ENCODE measurements around the gene RTRAF.
A peak's percentile ranks its signal among the peaks of the same experiment; 100 is the strongest.

The RTRAF gene

DNA sequence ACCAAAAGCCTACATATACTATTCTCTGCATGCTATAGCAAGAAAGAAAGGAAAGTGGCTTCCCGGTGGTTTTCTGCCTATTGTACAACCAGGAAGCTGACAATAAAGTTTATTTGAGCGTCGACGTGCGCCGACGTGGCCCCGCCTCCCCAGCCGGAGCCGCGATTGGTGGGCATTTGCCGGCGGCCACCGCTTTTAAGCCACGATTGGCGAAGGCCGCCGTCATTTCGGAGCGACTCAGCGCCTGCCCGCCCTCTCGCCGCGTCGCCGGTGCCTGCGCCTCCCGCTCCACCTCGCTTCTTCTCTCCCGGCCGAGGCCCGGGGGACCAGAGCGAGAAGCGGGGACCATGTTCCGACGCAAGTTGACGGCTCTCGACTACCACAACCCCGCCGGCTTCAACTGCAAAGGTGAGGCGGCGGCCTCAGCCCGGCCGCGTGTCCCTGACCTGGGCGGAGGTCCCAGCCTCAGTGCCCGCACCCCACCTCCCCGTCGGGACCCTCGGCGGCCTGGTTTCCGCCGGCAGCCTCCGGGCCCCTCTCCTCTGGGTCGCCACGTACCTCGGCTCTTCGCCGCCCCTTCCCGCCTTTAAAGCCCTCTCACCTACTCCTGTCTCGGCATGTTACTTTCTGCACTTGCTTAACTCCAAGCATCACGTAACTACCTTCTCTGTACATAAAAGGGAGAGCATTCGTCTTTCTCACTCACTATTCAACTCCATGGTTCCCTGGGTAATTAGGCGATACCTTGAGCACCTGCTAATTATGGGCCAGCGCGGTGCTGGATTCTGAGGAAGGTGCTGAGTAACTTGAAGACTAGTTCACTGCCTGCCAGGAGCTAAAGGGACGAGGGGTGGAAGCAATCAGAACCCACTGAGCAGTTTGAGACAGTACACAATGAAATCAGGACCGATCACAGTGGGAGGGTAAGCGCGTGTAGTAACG is at the start of gene RTRAF:
Gene RTRAF (plus strand): TSS at position 254 of the 942 bp plus-strand sequence. CDS start 94 bp downstream, at position 348.
- DNase-seq (ENCODE audit: low spot score) = peak; percentile 64

DNA sequence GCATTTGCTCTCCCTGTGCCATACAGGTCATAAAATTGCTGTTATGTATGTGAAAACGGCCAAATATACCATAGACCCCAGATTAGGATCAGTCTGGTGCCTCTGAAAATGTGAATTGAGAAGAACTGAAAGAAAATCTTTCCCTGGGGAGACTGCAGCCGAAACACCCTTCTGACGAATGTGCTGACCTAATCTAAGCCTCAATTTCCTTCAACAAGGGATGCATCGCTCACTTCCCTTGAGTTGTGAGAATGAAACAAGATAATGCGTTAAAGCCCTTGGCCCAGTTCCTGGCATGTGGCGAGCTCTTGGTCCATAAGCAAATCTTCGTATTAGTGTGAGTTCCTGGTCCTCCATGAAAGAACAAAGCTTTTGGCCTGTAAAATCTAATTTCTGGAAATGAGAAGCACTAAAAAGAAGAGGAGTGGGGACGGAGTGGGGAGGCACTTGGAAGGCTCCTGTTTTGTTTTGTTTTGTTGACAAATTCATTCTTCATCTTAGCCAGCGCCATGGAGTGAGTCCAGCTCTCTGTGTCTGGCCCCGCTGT is 49.5 kb upstream of the RTRAF start:
- no peak for DNase-seq (ENCODE audit: low spot score)

DNA sequence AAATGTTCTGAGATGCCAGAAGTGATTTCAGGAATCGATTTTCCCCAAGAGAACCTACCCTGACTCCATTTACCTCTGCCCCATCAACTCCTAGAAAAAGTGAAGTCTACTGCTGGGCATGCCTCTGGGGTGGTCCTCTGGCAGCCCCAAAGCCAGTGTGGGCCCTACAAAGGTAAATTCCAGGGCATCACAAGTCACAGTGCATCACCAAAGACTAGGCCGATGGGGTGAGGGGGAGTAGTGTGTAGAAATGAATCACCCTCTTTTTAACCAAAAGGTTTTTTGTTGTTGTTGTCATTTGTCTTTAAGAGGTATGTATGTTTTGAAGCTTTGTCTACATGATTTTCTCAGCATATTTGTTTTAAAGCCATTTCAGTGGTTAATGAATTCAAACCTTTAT is 46.4 kb upstream of the RTRAF start:
- no peak for DNase-seq (ENCODE audit: low spot score)

DNA sequence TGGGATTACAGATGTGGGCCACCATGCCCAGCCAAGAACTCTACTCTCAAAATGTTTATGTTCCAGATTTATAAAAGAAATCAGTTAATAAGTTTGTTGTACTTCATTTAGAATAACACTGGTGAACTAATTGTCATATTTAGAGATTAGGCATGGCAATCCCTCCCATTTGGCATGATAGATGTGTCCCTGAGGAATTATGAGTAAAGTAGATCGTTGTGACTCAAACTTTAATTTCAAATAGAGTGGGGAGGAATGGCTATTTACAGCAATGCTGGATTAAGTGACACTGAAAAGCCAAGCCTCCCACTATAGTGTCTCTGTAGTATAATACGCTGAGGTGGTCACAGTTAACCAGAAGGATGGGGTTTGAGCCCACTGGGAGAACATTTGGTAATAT is 39.3 kb upstream of the RTRAF start:
- no peak for DNase-seq (ENCODE audit: low spot score)

DNA sequence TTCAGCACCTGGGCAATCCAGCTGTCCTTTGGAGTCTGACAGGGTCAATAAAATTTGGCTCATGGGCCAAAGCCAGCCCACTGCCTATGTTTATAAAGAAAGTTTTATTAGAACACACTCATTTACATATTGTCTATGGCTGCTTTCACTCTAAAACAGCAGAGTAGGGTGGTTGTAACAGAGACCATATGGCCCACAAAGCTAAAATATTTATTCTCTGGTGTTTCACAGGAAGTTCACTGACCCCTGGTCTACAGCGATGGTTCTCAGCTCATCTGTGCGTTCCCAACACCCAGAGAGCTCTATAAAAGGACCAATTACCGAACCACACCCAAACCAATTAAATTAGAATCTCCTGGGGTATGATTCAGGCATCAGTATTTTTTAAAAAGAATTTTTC is 37.7 kb upstream of the RTRAF start:
- DNase-seq (ENCODE audit: low spot score) = no peak

DNA sequence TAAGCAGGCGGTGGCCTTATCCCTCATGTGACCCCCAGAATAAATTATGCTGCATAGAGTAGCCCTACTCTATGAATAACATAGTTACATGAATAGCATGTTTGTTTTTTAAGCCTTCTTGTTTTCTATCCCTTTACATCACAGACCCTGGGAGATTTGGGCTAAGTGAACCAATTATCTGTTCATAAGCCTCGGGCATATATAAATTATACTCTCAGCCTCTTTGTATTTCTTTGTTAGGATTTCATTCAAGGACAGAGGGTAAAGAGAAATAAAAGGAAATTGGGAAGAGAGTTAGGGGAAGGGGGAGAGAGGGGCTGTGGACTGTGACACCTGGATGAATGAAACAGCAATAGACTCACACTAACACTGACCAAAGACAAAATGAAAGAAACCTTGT is 35.3 kb upstream of the RTRAF start:
- DNase-seq (ENCODE audit: low spot score) = no peak

DNA sequence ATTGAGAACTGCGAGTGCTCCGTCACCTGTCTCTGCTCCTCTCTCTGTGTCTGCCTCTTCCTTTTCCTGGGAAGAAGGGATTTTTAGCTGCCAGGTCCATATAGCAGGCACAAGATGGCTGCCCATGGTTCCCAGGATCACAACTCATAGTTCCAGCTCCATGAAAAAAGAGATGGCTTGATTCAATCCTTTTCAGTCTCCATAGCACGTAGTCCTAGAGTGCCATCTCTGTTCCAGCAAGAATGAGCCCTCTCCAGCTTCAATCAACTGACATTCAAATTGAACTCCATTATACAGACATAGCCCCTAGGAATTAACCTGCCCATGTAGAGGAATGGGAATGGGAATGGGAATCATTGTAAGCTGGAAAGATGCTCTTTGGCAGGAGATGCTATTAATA is 34.7 kb upstream of the RTRAF start:
- DNase-seq (ENCODE audit: low spot score) = no peak

DNA sequence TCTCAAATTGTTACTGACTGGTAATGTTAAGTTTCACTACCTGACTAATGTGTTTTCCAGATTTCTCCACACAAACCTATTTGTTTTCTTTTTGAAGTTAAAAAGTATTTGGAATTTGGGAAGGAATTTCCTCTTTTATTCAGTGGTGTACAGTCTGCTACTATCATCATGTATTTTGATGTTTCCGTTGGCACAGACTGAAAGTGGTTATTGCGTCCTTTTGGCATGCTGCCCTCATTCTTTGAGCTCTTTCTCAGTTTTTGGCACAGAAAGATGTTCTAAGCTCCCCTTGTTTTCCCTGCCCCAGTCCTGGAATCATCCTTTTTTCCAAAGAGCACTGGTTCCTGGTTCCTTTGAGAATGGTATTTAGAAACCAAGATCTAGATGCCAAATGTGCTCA is 31.4 kb upstream of the RTRAF start:
- DNase-seq (ENCODE audit: low spot score) = no peak

DNA sequence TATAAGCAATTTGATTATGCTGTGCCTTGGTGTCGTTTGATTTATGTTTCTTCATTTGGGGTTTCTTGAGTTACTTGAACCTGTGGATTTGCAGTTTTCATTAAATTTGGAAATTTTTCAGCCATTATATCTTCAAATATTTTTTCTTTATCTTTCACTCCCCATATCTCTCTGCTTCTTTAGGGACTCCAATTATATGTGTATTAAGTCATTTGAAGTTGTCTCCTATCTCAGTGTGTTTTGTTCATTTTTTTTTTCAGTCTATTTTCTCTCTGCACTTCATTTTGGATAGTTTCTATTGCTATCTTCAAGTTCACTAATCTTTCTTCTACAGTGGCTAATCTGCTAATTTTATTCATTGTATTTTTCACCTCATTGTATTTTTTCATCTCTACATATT is 29.4 kb upstream of the RTRAF start:
- DNase-seq (ENCODE audit: low spot score) = no peak

DNA sequence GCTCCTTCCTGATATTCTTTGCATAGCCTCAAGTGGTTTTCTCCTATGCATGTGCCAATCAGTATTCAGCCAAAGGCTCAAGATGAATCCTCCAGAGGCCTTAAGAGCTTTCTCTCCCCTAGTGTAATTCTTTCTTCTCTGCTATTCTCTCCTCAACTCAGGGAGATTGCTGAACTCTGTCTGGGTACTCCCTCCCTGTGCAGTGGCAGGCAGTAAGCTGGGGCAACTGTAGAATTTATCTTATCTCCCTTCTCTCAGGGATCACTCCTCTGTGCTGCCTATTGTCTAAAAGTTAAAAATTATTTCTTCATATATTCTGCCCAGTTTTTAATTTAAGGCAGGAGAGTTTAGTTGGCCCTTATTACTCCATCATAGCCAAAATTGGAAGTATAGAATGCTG is 28.5 kb upstream of the RTRAF start:
- DNase-seq (ENCODE audit: low spot score) = no peak

DNA sequence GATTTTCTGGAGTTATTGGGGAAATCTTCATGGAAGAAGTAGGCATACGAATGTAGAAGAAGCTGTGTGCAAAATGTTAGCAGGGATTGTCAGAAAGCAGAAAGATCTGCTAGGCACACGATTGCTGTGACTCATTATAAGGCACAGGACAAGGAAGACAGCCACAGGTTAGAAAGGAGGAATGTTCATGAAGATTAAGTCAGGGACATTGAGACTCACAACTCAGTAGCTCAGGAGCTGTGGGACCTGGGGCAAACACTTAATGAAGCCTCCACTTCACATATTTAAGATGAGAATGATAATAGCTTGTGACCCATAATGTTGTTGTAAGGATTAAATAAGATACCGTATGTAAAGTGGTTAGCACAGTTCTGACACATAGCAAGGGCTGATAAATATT is 26.6 kb upstream of the RTRAF start:
- DNase-seq (ENCODE audit: low spot score) = no peak

DNA sequence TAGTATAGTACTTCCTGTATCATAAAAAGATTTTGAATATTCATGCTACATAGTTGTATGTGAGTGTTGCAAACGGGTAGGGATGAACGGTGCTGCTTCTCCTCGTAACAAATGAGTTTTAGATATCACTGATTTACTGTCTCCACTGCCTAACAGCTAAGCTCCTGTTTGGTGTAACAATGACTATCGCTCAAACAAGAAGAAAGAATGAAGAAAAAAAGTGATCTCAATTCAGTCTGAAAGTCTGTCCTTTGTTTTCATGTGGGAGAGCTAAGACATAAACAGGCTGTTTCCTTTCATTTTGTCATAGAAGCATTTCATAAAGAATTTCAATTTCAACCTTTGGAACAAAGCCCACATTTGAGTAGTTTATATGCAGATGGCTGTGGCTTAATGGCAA is 26.1 kb upstream of the RTRAF start:
- DNase-seq (ENCODE audit: low spot score) = no peak

DNA sequence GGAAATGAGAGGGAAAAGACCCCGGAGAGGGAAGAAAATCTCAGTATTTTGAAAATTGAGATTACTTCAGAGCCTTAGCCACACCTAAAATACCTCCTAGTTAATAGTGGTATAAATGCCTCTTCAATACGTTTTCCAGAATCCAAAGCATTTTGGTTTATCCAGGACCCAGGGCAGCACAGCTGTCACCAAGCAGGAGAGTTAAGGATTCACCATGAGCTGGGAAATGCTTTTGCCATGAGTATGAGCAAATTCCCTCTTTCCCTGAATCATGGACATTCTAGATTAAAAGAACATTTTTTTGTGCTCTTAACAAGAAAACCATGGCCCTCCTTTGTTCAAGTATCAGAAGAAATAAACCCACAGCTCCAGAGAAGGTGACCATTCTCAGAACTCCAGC is 21.8 kb upstream of the RTRAF start:
- DNase-seq (ENCODE audit: low spot score) = no peak

DNA sequence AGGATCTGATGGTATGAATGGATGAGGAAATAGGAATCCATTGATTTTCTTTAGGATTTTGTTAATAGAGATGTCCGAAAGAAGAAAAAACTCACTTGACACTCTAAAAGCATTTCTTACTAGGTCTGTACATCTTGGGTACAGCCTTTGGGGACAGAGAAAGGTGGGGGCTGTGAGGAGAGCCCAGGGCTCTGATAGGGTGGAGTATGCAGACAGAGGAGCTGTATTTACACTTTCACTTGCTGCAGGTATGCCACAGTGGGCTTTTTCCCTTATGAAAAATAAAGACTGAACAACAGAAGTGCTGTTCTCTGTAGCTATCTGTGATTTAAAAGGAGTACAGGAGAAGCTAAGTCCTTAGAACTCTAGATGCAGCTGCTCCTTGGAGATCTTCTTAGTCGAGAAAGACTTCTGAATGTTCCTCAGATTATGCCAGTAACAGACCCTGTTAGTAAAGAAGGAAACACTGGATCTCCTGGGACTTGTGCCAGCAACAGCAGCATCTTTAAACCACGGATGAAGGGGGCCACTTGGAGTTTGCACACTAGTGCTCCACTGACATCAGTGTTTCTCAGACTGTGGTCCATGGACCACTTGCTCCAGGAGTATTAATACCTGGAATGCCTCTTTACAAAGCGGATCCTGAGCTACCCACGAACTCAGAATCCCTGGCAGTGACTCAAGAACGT is 19.4 kb upstream of the RTRAF start:
- DNase-seq (ENCODE audit: low spot score) = no peak

DNA sequence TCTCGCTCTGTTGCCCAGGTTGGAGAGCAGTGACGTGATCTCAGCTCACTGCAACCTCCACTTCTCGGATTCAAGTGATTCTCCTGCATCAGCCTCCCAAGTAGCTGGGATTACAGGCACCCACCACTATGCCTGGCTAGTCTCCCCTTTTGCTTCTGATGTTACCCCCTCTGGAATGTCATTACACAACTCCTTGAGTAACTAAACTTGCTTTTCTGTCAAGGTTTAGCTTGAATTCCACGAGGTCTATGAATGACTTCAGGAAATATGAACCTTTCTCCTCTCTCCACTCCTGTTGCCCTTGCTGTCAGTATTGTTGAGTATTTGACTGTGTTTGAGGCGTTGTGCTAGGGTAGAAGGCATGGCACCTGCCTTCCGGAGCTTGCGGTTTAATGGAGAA is 16.8 kb upstream of the RTRAF start:
- DNase-seq (ENCODE audit: low spot score) = no peak

DNA sequence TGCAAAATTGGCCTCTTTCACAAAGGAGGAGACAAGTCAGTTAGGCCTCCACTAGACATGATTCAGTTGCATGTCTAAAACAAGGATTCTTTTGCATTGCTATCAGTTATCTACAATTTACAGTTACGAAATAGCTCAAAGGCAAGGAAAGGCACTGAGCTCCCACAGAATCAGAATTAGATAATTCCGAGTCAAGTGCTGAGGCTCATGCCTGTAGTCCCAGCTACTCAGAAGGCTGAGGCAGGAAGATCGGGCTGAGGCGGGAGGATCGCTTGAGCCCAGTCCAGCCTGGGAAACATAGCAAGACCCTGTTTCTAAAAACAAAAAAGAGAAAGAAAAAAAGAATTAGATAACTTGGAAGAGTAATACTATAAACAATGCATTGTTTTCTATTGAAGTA is 12.3 kb upstream of the RTRAF start:
- no peak for DNase-seq (ENCODE audit: low spot score)

DNA sequence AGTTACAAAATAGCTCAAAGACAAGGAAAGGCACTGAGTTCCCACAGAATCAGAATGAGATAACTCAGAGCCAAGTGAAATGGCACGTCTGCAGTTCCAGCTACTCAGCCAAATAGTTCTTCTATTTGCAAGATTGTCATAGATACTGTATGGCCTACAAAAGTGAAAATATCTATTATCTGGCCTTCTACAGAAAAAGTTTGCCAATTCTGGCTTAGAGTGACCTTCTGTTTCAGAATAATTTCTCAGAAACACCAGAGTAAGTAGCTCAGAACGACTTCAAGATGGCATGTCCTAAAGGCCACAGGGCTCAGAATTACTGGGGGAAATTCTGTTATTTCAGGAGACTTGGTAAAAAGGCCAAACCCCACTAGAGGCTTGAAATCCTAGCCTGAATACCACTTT is 10.7 kb upstream of the RTRAF start:
- no peak for DNase-seq (ENCODE audit: low spot score)

DNA sequence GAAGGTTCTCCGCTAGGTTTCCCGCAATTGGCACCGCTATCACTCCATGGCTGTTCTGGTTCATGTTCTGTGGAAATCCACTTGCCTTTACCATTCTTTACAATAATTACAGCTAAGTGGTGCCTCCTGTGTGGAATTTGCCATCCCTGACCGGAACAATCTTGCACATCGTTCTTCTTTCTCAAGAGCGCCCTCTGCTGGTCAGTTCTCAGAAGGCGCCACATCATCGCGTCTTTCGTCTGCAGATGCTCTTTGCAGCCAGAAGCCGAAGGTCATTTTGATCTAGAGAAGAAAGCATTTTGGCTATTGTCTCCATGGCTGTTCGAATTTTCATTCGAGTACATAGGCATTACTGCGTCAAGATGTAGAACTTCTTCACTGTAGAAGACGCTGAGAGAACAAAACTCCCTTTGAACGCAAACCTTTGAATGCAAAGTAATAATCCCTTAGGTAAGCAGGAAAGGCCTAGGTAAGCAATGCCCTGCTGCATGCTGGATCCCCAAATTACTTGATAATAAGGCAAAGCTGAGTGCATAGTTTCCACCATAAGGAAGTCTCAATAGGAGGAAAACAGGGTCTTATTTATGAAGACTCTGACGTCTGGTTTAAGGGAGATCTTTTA is 10.1 kb upstream of the RTRAF start:
- peak; percentile 28 for DNase-seq (ENCODE audit: low spot score)

DNA sequence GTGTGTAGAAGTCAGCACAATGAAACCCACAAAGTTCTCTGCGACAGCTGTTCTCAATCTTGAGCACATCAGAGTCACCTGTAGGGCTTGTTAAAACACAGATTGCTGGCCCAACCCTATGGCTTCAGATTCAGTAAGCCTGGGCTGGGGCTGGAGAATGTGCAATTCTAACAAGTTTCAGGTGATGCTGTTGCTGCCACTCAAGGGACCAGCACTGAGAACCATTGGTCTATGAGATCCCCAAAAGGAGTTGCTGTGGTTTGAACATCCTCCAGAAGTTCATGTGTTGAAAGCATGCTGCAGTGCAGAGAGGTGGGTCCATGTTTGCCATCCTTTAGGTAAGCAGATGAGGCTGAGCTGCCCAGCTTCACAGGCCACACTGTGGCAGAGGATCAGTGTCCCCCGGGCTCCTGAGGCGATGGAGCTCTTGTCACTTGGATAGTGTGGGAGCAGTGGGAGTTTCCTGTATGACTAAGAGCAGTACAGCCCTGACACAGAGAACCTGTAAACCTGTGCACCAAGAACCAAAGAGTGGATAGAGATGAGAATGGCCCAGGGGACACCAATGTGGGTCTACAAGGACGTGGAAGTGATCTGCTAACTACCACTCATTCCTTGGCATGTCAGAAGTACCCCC is 8.0 kb upstream of the RTRAF start:
- no peak for DNase-seq (ENCODE audit: low spot score)

DNA sequence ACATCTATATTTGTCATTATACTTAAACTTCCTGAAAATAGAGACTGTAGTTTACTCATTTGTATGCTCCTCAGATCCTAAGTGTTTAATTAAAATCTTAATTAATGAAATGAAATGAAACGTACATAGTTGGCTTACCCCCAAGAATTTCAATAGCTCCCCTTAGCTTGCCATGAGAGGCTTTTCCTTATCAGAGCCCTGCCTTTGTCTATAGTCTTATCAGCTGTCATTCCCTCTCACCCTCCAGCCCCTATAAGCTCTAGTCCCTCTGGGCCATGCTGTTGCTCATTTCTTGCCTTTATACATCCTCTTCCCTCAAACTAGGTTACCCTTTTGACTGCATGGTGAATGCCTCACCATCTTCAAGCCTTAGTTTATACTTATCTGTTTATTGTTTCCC is 1.1 kb upstream of the RTRAF start:
- DNase-seq (ENCODE audit: low spot score) = no peak

DNA sequence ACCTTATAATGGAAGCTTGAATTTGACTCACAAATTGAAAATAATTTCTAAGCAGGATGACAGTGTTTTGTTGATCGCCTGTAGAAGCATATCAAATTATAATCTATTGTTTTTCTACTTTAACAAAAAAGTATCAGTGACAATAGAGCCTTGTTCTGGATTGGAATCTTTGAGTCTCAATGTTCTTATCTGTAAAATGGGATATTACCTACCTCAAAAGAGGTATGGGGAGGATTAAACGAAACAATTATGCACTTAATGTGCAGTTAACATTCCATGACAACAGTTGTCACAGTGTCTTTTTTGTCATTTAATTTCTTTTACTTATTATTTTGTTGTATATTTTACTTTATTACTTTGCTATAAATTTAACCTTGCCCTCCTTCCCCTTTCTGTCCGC is 1.1 kb downstream of the RTRAF start:
- DNase-seq (ENCODE audit: low spot score) = no peak

DNA sequence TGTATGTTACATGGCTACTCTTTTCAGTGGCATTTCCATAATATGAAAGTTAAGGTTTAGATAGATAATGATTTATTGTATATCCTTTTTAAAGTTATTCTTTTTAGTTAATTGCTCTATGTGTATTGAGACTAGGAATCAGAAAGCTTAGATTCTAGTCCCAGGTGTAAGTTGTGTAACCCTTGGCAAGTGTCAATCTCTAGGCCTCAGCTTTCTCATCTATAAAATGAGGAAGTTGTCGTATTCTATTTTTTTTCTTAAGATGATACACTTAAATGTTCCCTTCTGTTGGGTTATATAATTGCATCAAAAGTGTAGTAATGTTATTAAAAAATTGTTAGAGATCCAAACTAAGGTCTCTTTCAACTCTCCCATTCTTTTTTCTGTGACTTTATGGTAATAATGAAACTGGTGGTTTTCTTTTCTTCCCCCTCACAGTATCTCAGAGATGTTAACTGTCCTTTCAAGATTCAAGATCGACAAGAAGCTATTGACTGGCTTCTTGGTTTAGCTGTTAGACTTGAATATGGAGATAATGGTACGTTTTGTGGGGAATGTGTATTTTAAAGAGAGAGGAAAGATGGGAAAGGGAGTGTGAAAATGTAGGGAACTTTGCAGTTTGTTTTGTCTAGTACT is 4.1 kb downstream of the RTRAF start:
- no peak for DNase-seq (ENCODE audit: low spot score)
